IMR-90 (cell line): ENCODE data around the gene SLX9. TPM values are rescaled to one million over a fixed set of nuclear protein-coding genes. Genes with fewer than 3 reads are reported as not detected.

Source experiments
- ATAC-seq: fragments of 200-7000 bp; cut with Tn5 transposase; 2 replicates; pipeline ENCODE4 v1.9.1; 2020; ENCODE audit warnings: low read depth, mild to moderate bottlenecking, moderate library complexity
- BruUV-seq: library from RNA; stranded (reverse); fragments of 400-500 nt; replicated peaks from 2 replicates; lab custom pipeline; 2021; lab: Mats Ljungman, UMichigan
- CTCF ChIA-PET: fragments of 300-600 bp; formaldehyde crosslinking; extraction: SDS; loops from one replicate; lab custom pipeline; 2021; ENCODE audit warnings: antibody characterized with exemption; lab: Yijun Ruan, JAX
- POLR2A ChIA-PET: fragments of 300-600 bp; sonication (Branson Sonifier 250); formaldehyde crosslinking; loops from one replicate; lab custom pipeline; 2022; ENCODE audit warnings: antibody characterized with exemption; ENCODE audit not compliant: unreplicated experiment; lab: Charles Lee
- DNase-seq: peaks from one replicate; pipeline ENCODE4 v3.0.0; 2013
- H2AFZ ChIP-seq: replicated peaks from 2 replicates; pipeline ENCODE3; 2013; ENCODE audit warnings: low read length, mild to moderate bottlenecking; ENCODE audit not compliant: poor library complexity
- H2AK5ac ChIP-seq: 2 replicates; pipeline ENCODE4 v1.6.1; 2013; ENCODE audit warnings: low read depth, low read length, inconsistent platforms
- H2AK9ac ChIP-seq: replicated peaks from 2 replicates; pipeline ENCODE3; 2013; ENCODE audit warnings: mild to moderate bottlenecking, low read depth, low read length, moderate library complexity; ENCODE audit not compliant: poor library complexity
- H2BK120ac ChIP-seq: 2 replicates; pipeline ENCODE4 v1.6.1; 2013; ENCODE audit warnings: low read depth, low read length, inconsistent platforms
- H2BK15ac ChIP-seq: 3 replicates; pipeline ENCODE4 v1.6.1; 2013; ENCODE audit warnings: low read depth, low read length, inconsistent platforms
- H2BK20ac ChIP-seq: 2 replicates; pipeline ENCODE4 v1.6.1; 2013; ENCODE audit warnings: low read depth, mild to moderate bottlenecking, inconsistent platforms, low read length, moderate library complexity
- H2BK5ac ChIP-seq: 2 replicates; pipeline ENCODE4 v1.6.1; 2013; ENCODE audit warnings: mild to moderate bottlenecking, low read depth, low read length, inconsistent platforms; ENCODE audit not compliant: poor library complexity, severe bottlenecking
- H3K14ac ChIP-seq: replicated peaks from 2 replicates; pipeline ENCODE4 v1.6.1; 2013; ENCODE audit warnings: low read depth, low read length, inconsistent platforms
- H3K18ac ChIP-seq: 2 replicates; pipeline ENCODE4 v1.6.1; 2013; ENCODE audit warnings: low read depth, low read length, control low read depth
- H3K23ac ChIP-seq: 2 replicates; pipeline ENCODE4 v1.6.1; 2013; ENCODE audit warnings: low read depth, low read length, inconsistent platforms
- H3K27ac ChIP-seq: 2 replicates; pipeline ENCODE4 v1.5.1; 2013; ENCODE audit warnings: mild to moderate bottlenecking, control low read depth, low read length; ENCODE audit not compliant: insufficient read depth
- H3K27me3 ChIP-seq: 2 replicates; pipeline ENCODE4 v1.6.1; 2013; ENCODE audit warnings: low read length; ENCODE audit not compliant: control insufficient read depth, insufficient read depth
- H3K36me3 ChIP-seq: 2 replicates; pipeline ENCODE4 v1.6.1; 2013; ENCODE audit warnings: low read length, mixed read lengths; ENCODE audit not compliant: control insufficient read depth, insufficient read depth
- H3K4ac ChIP-seq: 2 replicates; pipeline ENCODE4 v1.6.1; 2013; ENCODE audit warnings: low read depth, low read length, inconsistent platforms
- H3K4me1 ChIP-seq: 2 replicates; pipeline ENCODE4 v1.6.1; 2013; ENCODE audit warnings: low read length, mixed read lengths; ENCODE audit not compliant: control insufficient read depth, insufficient read depth
- H3K4me2 ChIP-seq: 2 replicates; pipeline ENCODE4 v1.6.1; 2013; ENCODE audit warnings: low read depth, mild to moderate bottlenecking, control low read depth, low read length, moderate library complexity
- H3K4me3 ChIP-seq: 2 replicates; pipeline ENCODE4 v1.5.1; 2013; ENCODE audit warnings: low read depth, mild to moderate bottlenecking, control low read depth, low read length, moderate library complexity; ENCODE audit not compliant: insufficient read depth
- H3K56ac ChIP-seq: 2 replicates; pipeline ENCODE4 v1.6.1; 2013; ENCODE audit warnings: low read length, inconsistent platforms; ENCODE audit not compliant: insufficient read depth; ENCODE audit errors: extremely low read depth
- H3K79me1 ChIP-seq, 2 experiments: 2 replicates each; pipeline ENCODE4 v1.6.1; 2013; ENCODE audit warnings: low read length in 2 of 2, inconsistent platforms in 1 of 2, low read depth in 1 of 2
- H3K9ac ChIP-seq: 2 replicates; pipeline ENCODE4 v1.6.1; 2013; ENCODE audit warnings: low read depth, low read length, control low read depth
- H3K9me1 ChIP-seq: 2 replicates; pipeline ENCODE4 v1.6.1; 2013; ENCODE audit warnings: low read length, inconsistent platforms; ENCODE audit not compliant: insufficient read depth
- H3K9me3 ChIP-seq: 2 replicates; pipeline ENCODE4 v1.6.1; 2013; ENCODE audit warnings: low read length; ENCODE audit not compliant: control insufficient read depth, insufficient read depth
- H4K20me1 ChIP-seq: 2 replicates; pipeline ENCODE4 v1.6.1; 2013; ENCODE audit warnings: low read length, inconsistent platforms; ENCODE audit not compliant: insufficient read depth
- H4K5ac ChIP-seq: 2 replicates; pipeline ENCODE4 v1.6.1; 2013; ENCODE audit warnings: mild to moderate bottlenecking, low read depth, low read length, control low read depth
- H4K8ac ChIP-seq, 2 experiments: 2 replicates each; pipeline ENCODE4 v1.6.1; 2013; ENCODE audit warnings: low read depth in 2 of 2, low read length in 2 of 2, control low read depth in 1 of 2, inconsistent platforms in 1 of 2
- H4K91ac ChIP-seq: 2 replicates; pipeline ENCODE4 v1.6.1; 2013; ENCODE audit warnings: low read depth, low read length, inconsistent platforms; ENCODE audit not compliant: insufficient read depth
- BHLHE40 ChIP-seq: fragments of 150-350 bp; IDR thresholded peaks from 2 replicates; pipeline ENCODE4 v1.6.1; 2016; ENCODE audit warnings: mild to moderate bottlenecking, low read depth, low read length
- CEBPB ChIP-seq: IDR thresholded peaks from 2 replicates; pipeline ENCODE4 v1.6.1; 2012; ENCODE audit warnings: low read depth, low read length, improper control_type of control experiment
- MAZ ChIP-seq: IDR thresholded peaks from 2 replicates; pipeline ENCODE4 v1.6.1; 2012; ENCODE audit warnings: low read depth, mild to moderate bottlenecking, low read length, improper control_type of control experiment, moderate library complexity, borderline replicate concordance
- MXI1 ChIP-seq: IDR thresholded peaks from 2 replicates; pipeline ENCODE4 v1.6.1; 2012; ENCODE audit warnings: low read depth, mild to moderate bottlenecking, low read length, moderate library complexity, borderline replicate concordance
- POLR2A ChIP-seq: IDR thresholded peaks from 2 replicates; pipeline ENCODE4 v1.6.1; 2012; ENCODE audit warnings: mild to moderate bottlenecking, low read depth, low read length
- RAD21 ChIP-seq: IDR thresholded peaks from 2 replicates; pipeline ENCODE4 v1.6.1; 2012; ENCODE audit warnings: low read length, improper control_type of control experiment
- RCOR1 ChIP-seq: IDR thresholded peaks from 2 replicates; pipeline ENCODE4 v1.6.1; 2012; ENCODE audit warnings: mild to moderate bottlenecking, low read length, improper control_type of control experiment; ENCODE audit not compliant: insufficient replicate concordance
- USF2 ChIP-seq: fragments of 150-350 bp; IDR thresholded peaks from 2 replicates; pipeline ENCODE4 v1.6.1; 2017; ENCODE audit warnings: mild to moderate bottlenecking, antibody characterized with exemption, low read length, low read depth
- WGBS, 2 experiments: methylation state at CpG; one replicate each; pipeline versions ENCODE4 v1.1.5 to v1.1.7; 2013; ENCODE audit warnings: missing lambda C conversion rate in 2 of 2; ENCODE audit not compliant: insufficient read length in 1 of 2; ENCODE audit errors: extremely low coverage in 2 of 2; 5-methylcytosine and 5-hydroxymethylcytosine counted together
- dilution Hi-C: fragments of 300-500 bp; cut with HindIII; formaldehyde crosslinking; loops from one replicate; pipeline ENCODE4 v1.14.3; 2018; ENCODE audit warnings: low sequenced_read_pairs; ENCODE audit not compliant: unreplicated experiment
- in situ Hi-C: fragments of 300-500 bp; cut with MboI; formaldehyde crosslinking; loops from 3 replicates; pipeline ENCODE4 v1.14.3; 2019; ENCODE audit warnings: low sequenced_read_pairs, inconsistent platforms, mixed read lengths
- intact Hi-C: fragments of 100-400 bp; cut with micrococcal nuclease; formaldehyde crosslinking; loops from 2 replicates; pipeline ENCODE4 v1.10.0; 2022
- polyA plus RNA-seq, 3 experiments: library from polyadenylated mRNA; depleted of rRNA; stranded (reverse); fragments of >200 nt; gene quantifications; 2 replicates each; pipeline ENCODE4 v1.2.3, GENCODE V29; 2012; ENCODE audit warnings: low replicate concordance in 1 of 3
- total RNA-seq: library from RNA; depleted of rRNA; stranded (reverse); fragments of >200 nt; gene quantifications from 2 replicates; pipeline ENCODE4 v1.2.3, GENCODE V29; 2012

SLX9 gene
- total and polyA plus RNA-seq, 2 of the 4 experiments (the other 2 are of a cell fraction): 10.4 to 21.7 TPM

- BruUV-seq: no TSS peak
- ChIA-PET POLR2A (no interaction called here), CTCF (no interaction called here)
- no peak for TF ChIP-seq POLR2A
- no peak for TF ChIP-seq RCOR1
- TF ChIP-seq RAD21: no peak
- no peak for TF ChIP-seq CEBPB
- no peak for TF ChIP-seq BHLHE40
- no peak for TF ChIP-seq MAZ
- no peak for TF ChIP-seq MXI1
- TF ChIP-seq USF2: no peak
- H4K8ac ChIP-seq: peak overlapping the region in 1 of 2 experiments; percentile 46; a peak in 1 of 4 replicates
- peak overlapping the region; percentile 40 for H2BK5ac ChIP-seq
- 95% methylated on average over 14 of the region's 26 CpGs; no CpG with 5 or more reads in 1 of the 2 experiments for WGBS, 2 experiments
- peaks cover 34 to 63% of the 10 kb centered on the region in 2 experiments for H3K79me1 ChIP-seq
- H2AFZ ChIP-seq: no peak overlapping the region
- no peaks in the 10 kb centered on the region for H3K9me3 ChIP-seq
- peak overlapping the region; percentile 78; the same call in 1 of the 2 replicates for H2BK120ac ChIP-seq
- no peak overlapping the region; the same call in 2 of the 3 replicates for H2BK15ac ChIP-seq
- H4K20me1 ChIP-seq: peaks cover 10% of the 10 kb centered on the region
- H2BK20ac ChIP-seq: peak overlapping the region; percentile 57; the same call in 1 of the 2 replicates
- peak overlapping the region; percentile 35; the same call in 1 of the 2 replicates for H4K91ac ChIP-seq
- H3K14ac ChIP-seq: no peak overlapping the region
- in situ Hi-C loops (no loop called here), dilution Hi-C loops (no loop called here), intact Hi-C loops (loop anchor here (5.0 kb wide), 1 partner anchor 178 kb away; no protein-coding TSS in a partner anchor)
- peaks cover 8% of the 10 kb centered on the region; the same call in 1 of the 2 replicates for H3K9me1 ChIP-seq
- no peak overlapping the region for H3K23ac ChIP-seq
- H3K18ac ChIP-seq: no peak overlapping the region; the same call in 1 of the 2 replicates
- H2AK5ac ChIP-seq: peak overlapping the region; percentile 77
- no peaks in the 10 kb centered on the region for H3K27me3 ChIP-seq
- H3K4me1 ChIP-seq: peaks cover 20% of the 10 kb centered on the region
- H3K9ac ChIP-seq: peak overlapping the region; percentile 18; the same call in 1 of the 2 replicates
- H3K56ac ChIP-seq: no peak overlapping the region
- DNase-seq (no peak), ATAC-seq (no peak)
- H3K4ac ChIP-seq: peak overlapping the region; percentile 33; the same call in 1 of the 2 replicates
- no peak overlapping the region for H3K4me3 ChIP-seq
- H4K5ac ChIP-seq: no peak overlapping the region
- H3K36me3 ChIP-seq: peaks cover 25% of the 10 kb centered on the region
- peak overlapping the region; percentile 34 for H2AK9ac ChIP-seq
- H3K27ac ChIP-seq: no peak overlapping the region
- H3K4me2 ChIP-seq: no peak overlapping the region
Observed at GRCh38 chr21:44959376-44960091, 19.7 kb downstream of the SLX9 start.
